Sigmoid colon (tissue), 4 donors: ENCODE data around the gene SSU72.

Experiments used
- EP300 ChIP-seq, 4 donors: sonication (generic); formaldehyde crosslinking; IDR thresholded peaks; one replicate each; pipeline ENCODE4 v1.6.1; 2017; ENCODE audit warnings: antibody characterized with exemption in 4 of 4
- TF ChIP-seq, protein P1 (sequence below), 4 experiments: fragments of 450-650 bp in 3 of 4; fragments of 200-600 bp in 1 of 4; IDR thresholded peaks; one replicate each; pipeline ENCODE4 v1.5.1; 2016 to 2019; ENCODE audit warnings: antibody characterized with exemption in 4 of 4, mild to moderate bottlenecking in 3 of 4, moderate library complexity in 2 of 4

DNA sequence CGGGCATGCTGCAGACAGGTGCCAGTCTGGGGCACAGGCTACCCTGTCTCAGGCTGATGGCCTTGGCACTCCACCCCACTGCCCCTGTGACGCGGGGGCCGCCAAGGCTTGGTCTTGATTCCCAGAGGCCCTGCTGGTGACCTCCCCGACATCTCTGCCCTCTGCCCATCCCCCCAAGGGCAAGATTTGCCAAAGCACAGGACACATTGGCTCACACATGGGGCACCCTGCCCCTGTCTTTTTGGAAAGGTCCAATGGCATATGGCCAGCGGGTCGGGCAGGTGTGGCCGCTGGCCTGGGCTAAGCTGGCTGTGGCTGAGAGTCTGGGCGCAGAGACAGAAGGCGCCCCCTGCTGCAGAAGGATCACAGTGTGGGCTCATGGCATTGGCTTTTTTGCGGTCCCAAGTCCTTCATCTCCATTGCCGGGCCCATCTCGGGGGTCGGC, 45.3 kb upstream of the SSU72 start:
- TF ChIP-seq, protein P1, sequence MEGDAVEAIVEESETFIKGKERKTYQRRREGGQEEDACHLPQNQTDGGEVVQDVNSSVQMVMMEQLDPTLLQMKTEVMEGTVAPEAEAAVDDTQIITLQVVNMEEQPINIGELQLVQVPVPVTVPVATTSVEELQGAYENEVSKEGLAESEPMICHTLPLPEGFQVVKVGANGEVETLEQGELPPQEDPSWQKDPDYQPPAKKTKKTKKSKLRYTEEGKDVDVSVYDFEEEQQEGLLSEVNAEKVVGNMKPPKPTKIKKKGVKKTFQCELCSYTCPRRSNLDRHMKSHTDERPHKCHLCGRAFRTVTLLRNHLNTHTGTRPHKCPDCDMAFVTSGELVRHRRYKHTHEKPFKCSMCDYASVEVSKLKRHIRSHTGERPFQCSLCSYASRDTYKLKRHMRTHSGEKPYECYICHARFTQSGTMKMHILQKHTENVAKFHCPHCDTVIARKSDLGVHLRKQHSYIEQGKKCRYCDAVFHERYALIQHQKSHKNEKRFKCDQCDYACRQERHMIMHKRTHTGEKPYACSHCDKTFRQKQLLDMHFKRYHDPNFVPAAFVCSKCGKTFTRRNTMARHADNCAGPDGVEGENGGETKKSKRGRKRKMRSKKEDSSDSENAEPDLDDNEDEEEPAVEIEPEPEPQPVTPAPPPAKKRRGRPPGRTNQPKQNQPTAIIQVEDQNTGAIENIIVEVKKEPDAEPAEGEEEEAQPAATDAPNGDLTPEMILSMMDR (IDR thresholded peaks at IDR 0.05), result no peak
- no peak for TF ChIP-seq EP300 (IDR thresholded peaks at IDR 0.05)
